NT2/D1 (cell line): ENCODE measurements around the gene ABLIM2.

ENCODE experiments used
- SUZ12 ChIP-seq: IDR thresholded peaks from 2 replicates; pipeline ENCODE4 v1.6.1; 2011; ENCODE audit not compliant: insufficient read length, insufficient read depth; ENCODE audit errors: extremely low read depth
- YY1 ChIP-seq: IDR thresholded peaks from 2 replicates; pipeline ENCODE4 v1.6.1; 2011; ENCODE audit not compliant: insufficient read length, insufficient read depth
- ZNF274 ChIP-seq: IDR thresholded peaks from 2 replicates; pipeline ENCODE4 v1.6.1; 2011; ENCODE audit warnings: mild to moderate bottlenecking, low read depth, low read length

GRCh38 chr4:8107146-8107657 lies 51.4 kb downstream of the ABLIM2 start:
- TF ChIP-seq SUZ12 (no peak), ZNF274 (no peak), YY1 (no peak)
